K562 (cell line): ENCODE data around the gene PGP. TPM values are rescaled to one million over a fixed set of nuclear protein-coding genes. Genes with fewer than 3 reads are reported as not detected.
A peak's percentile ranks its signal among the peaks of the same experiment; 100 is the strongest.

ENCODE experiments used
- ATAC-seq: fragments of 200-7000 bp; cut with Tn5 transposase; 3 replicates; pipeline ENCODE4 v1.9.1; 2020; ENCODE audit warnings: moderate library complexity
- BruUV-seq: library from RNA; stranded (reverse); fragments of 400-500 nt; replicated peaks from 2 replicates; lab custom pipeline; 2021; lab: Mats Ljungman, UMichigan
- CTCF ChIA-PET: fragments of 300-600 bp; formaldehyde crosslinking; extraction: SDS; loops from one replicate; lab custom pipeline; 2021; ENCODE audit warnings: low intra/inter-chr PET ratio; lab: Yijun Ruan, JAX
- POLR2A ChIA-PET: fragments of 300-600, 350-650 bp; sonication (Branson Sonifier 250); formaldehyde crosslinking; extraction: SDS; loops from one replicate; lab custom pipeline; 2021; ENCODE audit warnings: antibody characterized with exemption, inconsistent platforms; lab: Yijun Ruan, JAX
- DNase-seq, 4 experiments: peaks; one replicate each; pipeline versions ENCODE4 v3.0.0 to v3.0.0-alpha.2; 2011 to 2018; ENCODE audit warnings: low spot score in 3 of 4, mixed read lengths in 3 of 4; ENCODE audit errors: extremely low read depth in 1 of 4
- FAIRE-seq: peaks from 2 replicates; lab custom pipeline; 2011; peaks lifted over from hg19 to GRCh38; lab: Jason Lieb, UNC
- H2AFZ ChIP-seq: 2 replicates; pipeline ENCODE4 v1.6.0; 2011; ENCODE audit warnings: low read depth, low read length, control low read depth, inconsistent platforms
- H3K27ac ChIP-seq: fragments of 200-600 bp; 3 replicates; pipeline ENCODE4 v1.8.0; 2011; ENCODE audit warnings: low read depth, mild to moderate bottlenecking, control low read depth, inconsistent platforms, low read length, moderate library complexity, mixed read lengths; ENCODE audit errors: extremely low read depth
- H3K27me3 ChIP-seq, 2 experiments: fragments of 300-600 bp in 1 of 2; 2 replicates in 1 of 2; 3 replicates in 1 of 2; pipeline versions ENCODE4 v1.6.0 to v1.8.0; 2011; ENCODE audit warnings: inconsistent platforms in 2 of 2, low read length in 2 of 2, mild to moderate bottlenecking in 1 of 2, mixed read lengths in 1 of 2, moderate library complexity in 1 of 2; ENCODE audit not compliant: control insufficient read depth in 2 of 2, insufficient read depth in 2 of 2
- H3K36me3 ChIP-seq: fragments of 300-600 bp; 3 replicates; pipeline ENCODE4 v1.8.0; 2011; ENCODE audit warnings: mild to moderate bottlenecking, low read length, inconsistent platforms; ENCODE audit not compliant: control insufficient read depth, insufficient read depth
- H3K4me1 ChIP-seq, 2 experiments: fragments of 200-600 bp in 1 of 2; replicated peaks in 1 of 2; 2 replicates in 1 of 2; 3 replicates in 1 of 2; pipeline versions ENCODE4 v1.5.1 to v1.8.0; 2011; ENCODE audit warnings: inconsistent platforms in 2 of 2, low read length in 2 of 2, mild to moderate bottlenecking in 1 of 2, mixed read lengths in 1 of 2, moderate library complexity in 1 of 2; ENCODE audit not compliant: control insufficient read depth in 2 of 2, insufficient read depth in 2 of 2
- H3K4me2 ChIP-seq: 2 replicates; pipeline ENCODE4 v1.6.1; 2011; ENCODE audit warnings: low read length, control low read depth, inconsistent platforms, mixed read lengths; ENCODE audit not compliant: insufficient read depth
- H3K4me3 ChIP-seq: fragments of 200-600 bp; sonication (generic), shearing (Covaris generic); 2 replicates; pipeline ENCODE4 v1.5.1; 2016; ENCODE audit warnings: control low read depth, inconsistent platforms
- H3K79me2 ChIP-seq: fragments of 200-600 bp; 3 replicates; pipeline ENCODE4 v1.8.0; 2011; ENCODE audit warnings: low read length, inconsistent platforms; ENCODE audit not compliant: control insufficient read depth, insufficient read depth
- H3K9ac ChIP-seq, 2 experiments: 2 replicates each; pipeline versions ENCODE4 v1.6.0 to v1.6.1; 2011; ENCODE audit warnings: low read depth in 2 of 2, low read length in 2 of 2, control low read depth in 1 of 2, inconsistent platforms in 1 of 2, mild to moderate bottlenecking in 1 of 2, mixed read lengths in 1 of 2; ENCODE audit not compliant: insufficient read depth in 1 of 2
- H3K9me1 ChIP-seq: one replicate; pipeline ENCODE4 v1.6.0; 2011; ENCODE audit warnings: inconsistent platforms, mild to moderate bottlenecking, low read length, moderate library complexity; ENCODE audit not compliant: control insufficient read depth, insufficient read depth
- H3K9me3 ChIP-seq: replicated peaks from 2 replicates; pipeline ENCODE4 v1.5.1; 2011; ENCODE audit warnings: low read depth, low read length, inconsistent platforms; ENCODE audit not compliant: control insufficient read depth, insufficient read depth
- H4K20me1 ChIP-seq: replicated peaks from 2 replicates; pipeline ENCODE4 v1.6.1; 2011; ENCODE audit warnings: low read length, inconsistent platforms, mixed read lengths; ENCODE audit not compliant: control insufficient read depth, insufficient read depth
- CBFA2T2 ChIP-seq: fragments of 450-650 bp; conservative IDR thresholded peaks from 2 replicates; pipeline ENCODE4 v1.6.1; 2017; ENCODE audit warnings: mild to moderate bottlenecking
- CC2D1A ChIP-seq: fragments of 450-650 bp; IDR thresholded peaks from 2 replicates; pipeline ENCODE4 v1.6.1; 2017; ENCODE audit warnings: mild to moderate bottlenecking
- EP300 ChIP-seq: IDR thresholded peaks from 2 replicates; pipeline ENCODE4 v1.6.1; 2012; ENCODE audit warnings: low read length, improper control_type of control experiment
- ETS1 ChIP-seq: conservative IDR thresholded peaks from 2 replicates; pipeline ENCODE4 v1.6.1; 2011; ENCODE audit warnings: low read depth, mild to moderate bottlenecking, low read length; ENCODE audit not compliant: control insufficient read depth
- HDAC8 ChIP-seq: fragments of 450-650 bp; IDR thresholded peaks from 2 replicates; pipeline ENCODE4 v1.6.1; 2016; ENCODE audit warnings: mild to moderate bottlenecking, missing genetic modification characterization, moderate library complexity, missing compliant biosample characterization
- MEIS2 ChIP-seq: fragments of 450-650 bp; IDR thresholded peaks from 2 replicates; pipeline ENCODE4 v1.6.1; 2014; ENCODE audit warnings: mild to moderate bottlenecking; ENCODE audit not compliant: partially characterized antibody
- MIER1 ChIP-seq: fragments of 450-650 bp; IDR thresholded peaks from 2 replicates; pipeline ENCODE4 v1.6.1; 2016; ENCODE audit warnings: antibody characterized with exemption, mild to moderate bottlenecking, low read depth
- NR2C2 ChIP-seq, 2 experiments: fragments of 200-800 bp in 1 of 2; sonication (Bioruptor generic) in 1 of 2; sonication (generic) in 1 of 2; formaldehyde crosslinking in 1 of 2; IDR thresholded peaks; 2 replicates each; pipeline versions ENCODE4 v1.6.1 to v1.8.0; 2016 to 2022; ENCODE audit warnings: mild to moderate bottlenecking in 1 of 2, missing compliant biosample characterization in 1 of 2, missing genetic modification characterization in 1 of 2, missing genetic modification reagents in 1 of 2
- PRDM10 ChIP-seq: fragments of 450-650 bp; IDR thresholded peaks from 2 replicates; pipeline ENCODE4 v1.6.1; 2018; ENCODE audit not compliant: partially characterized antibody
- PTRF ChIP-seq: fragments of 450-650 bp; IDR thresholded peaks from 2 replicates; pipeline ENCODE4 v1.6.1; 2016; ENCODE audit warnings: mild to moderate bottlenecking, missing genetic modification characterization, missing compliant biosample characterization
- SUPT5H ChIP-seq: fragments of 450-650 bp; IDR thresholded peaks from 2 replicates; pipeline ENCODE4 v1.6.1; 2016
- ZKSCAN1 ChIP-seq: fragments of 150-350 bp; IDR thresholded peaks from 2 replicates; pipeline ENCODE4 v1.6.1; 2016; ENCODE audit warnings: low read depth, low read length
- ZNF174 ChIP-seq: fragments of 250-450 bp; sonication (Bioruptor Pico); IDR thresholded peaks from 2 replicates; pipeline ENCODE4 v1.4.0; 2020; ENCODE audit warnings: mild to moderate bottlenecking
- ZNF280A ChIP-seq: fragments of 450-650 bp; IDR thresholded peaks from 2 replicates; pipeline ENCODE4 v1.6.1; 2018; ENCODE audit warnings: mild to moderate bottlenecking, low read depth; ENCODE audit not compliant: partially characterized antibody
- WGBS: fragments of 100-300 bp; shearing (Covaris generic); methylation state at CpG from one replicate; pipeline ENCODE4 v1.1.6; 2016; ENCODE audit warnings: low coverage, mixed read lengths; ENCODE audit not compliant: insufficient coverage; ENCODE audit errors: missing lambda C conversion rate; 5-methylcytosine and 5-hydroxymethylcytosine counted together
- in situ Hi-C: fragments of 300-500 bp; cut with MboI; formaldehyde crosslinking; loops from 4 replicates; pipeline ENCODE4 v1.15.0; 2018; ENCODE audit warnings: inconsistent platforms, mixed read lengths
- intact Hi-C: fragments of 100-400 bp; cut with micrococcal nuclease; formaldehyde crosslinking; loops from 2 replicates; pipeline ENCODE4 v1.14.2; 2022
- polyA plus RNA-seq, 8 experiments: library from polyadenylated mRNA; depleted of rRNA in 4 of 8; stranded (reverse) in 5 of 8; unstranded in 3 of 8; fragments of >200 nt; fragmentation: Nextera tagmentation in 2 of 8; fragmentation: Illumina TruSeq in 1 of 8; extraction: Ambion mirVana in 2 of 8; extraction: Trizol in 1 of 8; gene quantifications; 2 replicates each; pipeline versions ENCODE4 v1.2.1 to v1.2.3, GENCODE V29; 2011 to 2014; ENCODE audit warnings: inconsistent platforms in 1 of 8, missing spikeins in 1 of 8
- total RNA-seq, 7 experiments: library from RNA; depleted of rRNA in 6 of 7; stranded (reverse); fragments of >200 nt in 6 of 7; fragmentation: Illumina TruSeq in 2 of 7; extraction: Trizol in 2 of 7; gene quantifications; 2 replicates each; pipeline versions ENCODE4 v1.2.1 to v1.2.3, GENCODE V29; 2011 to 2021; ENCODE audit warnings: low replicate concordance in 1 of 7

Gene PGP
- total and polyA plus RNA-seq, 9 of the 15 experiments (the other 6 are each of a cell fraction or from before 2014, with no cell fraction given): 1.1 to 57.6 (median 19.6) TPM

GRCh38 chr16:2210009-2210332 lies 4.7 kb downstream of the PGP start (continued):
- no peak for TF ChIP-seq PRDM10
- TF ChIP-seq EP300: no peak
- TF ChIP-seq, all 486 proteins: peak for 4

GRCh38 chr16:2209258-2210008 lies 5.2 kb downstream of the PGP start:
- Histone ChIP-seq H3K9me1 (no peaks in the 10 kb centered on the region), H3K9ac (peak overlapping the region in 1 of 2 experiments; percentile 83; a peak in 2 of 4 replicates), H3K36me3 (peaks cover 61% of the 10 kb centered on the region; the same call in 2 of the 3 replicates), H3K4me3 (no peak overlapping the region), H3K4me1 (peaks cover 32 to 95% of the 10 kb centered on the region in 2 experiments), H2AFZ (no peak overlapping the region), H3K9me3 (no peaks in the 10 kb centered on the region), H3K4me2 (no peak overlapping the region), H3K79me2 (peaks cover 71% of the 10 kb centered on the region), H4K20me1 (peaks cover 21% of the 10 kb centered on the region), H3K27ac (no peak overlapping the region), H3K27me3 (no peaks in the 10 kb centered on the region)
- ATAC-seq: no peak
- in situ Hi-C loops (no loop called here), intact Hi-C loops (no loop called here)
- no peak for FAIRE-seq
- 52% methylated on average over 19 of the region's 29 CpGs for WGBS
- BruUV-seq: no TSS peak
- ChIA-PET CTCF (no interaction called here), POLR2A (interaction anchor here (0.6 to 2.1 kb wide), 5 partner anchors 9 to 55 kb away, joined by 3 to 12 read pairs (median 4); partner anchors contain the start of genes ECI1 and TRAF7)
- DNase-seq: peak in 2 of 4 experiments; percentile 39 to 69
- no peak for TF ChIP-seq NR2C2 (CRISPR knock-in tag; IDR thresholded peaks at IDR 0.05)
- TF ChIP-seq NR2C2 (tag; IDR thresholded peaks at IDR 0.05): no peak
- no peak for TF ChIP-seq ETS1
- peak; percentile 66 for TF ChIP-seq CBFA2T2
- no peak for TF ChIP-seq CC2D1A
- no peak for TF ChIP-seq HDAC8 (tag)
- TF ChIP-seq ZNF174 (CRISPR knock-in tag): no peak
- no peak for TF ChIP-seq SUPT5H
- TF ChIP-seq ZNF280A: no peak
- TF ChIP-seq PTRF (tag): no peak
- no peak for TF ChIP-seq ZKSCAN1
- peak; percentile 80 for TF ChIP-seq MEIS2
- TF ChIP-seq MIER1: no peak
